Measurements from ENCODE around the gene ZNF740. TPM values are rescaled to one million over a fixed set of nuclear protein-coding genes. Genes with fewer than 3 reads are reported as not detected.

Gene ZNF740, protein sequence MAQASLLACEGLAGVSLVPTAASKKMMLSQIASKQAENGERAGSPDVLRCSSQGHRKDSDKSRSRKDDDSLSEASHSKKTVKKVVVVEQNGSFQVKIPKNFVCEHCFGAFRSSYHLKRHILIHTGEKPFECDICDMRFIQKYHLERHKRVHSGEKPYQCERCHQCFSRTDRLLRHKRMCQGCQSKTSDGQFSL
- 7.0 and 7.6 TPM in 2 replicates for polyA plus RNA-seq (2013)

DNA sequence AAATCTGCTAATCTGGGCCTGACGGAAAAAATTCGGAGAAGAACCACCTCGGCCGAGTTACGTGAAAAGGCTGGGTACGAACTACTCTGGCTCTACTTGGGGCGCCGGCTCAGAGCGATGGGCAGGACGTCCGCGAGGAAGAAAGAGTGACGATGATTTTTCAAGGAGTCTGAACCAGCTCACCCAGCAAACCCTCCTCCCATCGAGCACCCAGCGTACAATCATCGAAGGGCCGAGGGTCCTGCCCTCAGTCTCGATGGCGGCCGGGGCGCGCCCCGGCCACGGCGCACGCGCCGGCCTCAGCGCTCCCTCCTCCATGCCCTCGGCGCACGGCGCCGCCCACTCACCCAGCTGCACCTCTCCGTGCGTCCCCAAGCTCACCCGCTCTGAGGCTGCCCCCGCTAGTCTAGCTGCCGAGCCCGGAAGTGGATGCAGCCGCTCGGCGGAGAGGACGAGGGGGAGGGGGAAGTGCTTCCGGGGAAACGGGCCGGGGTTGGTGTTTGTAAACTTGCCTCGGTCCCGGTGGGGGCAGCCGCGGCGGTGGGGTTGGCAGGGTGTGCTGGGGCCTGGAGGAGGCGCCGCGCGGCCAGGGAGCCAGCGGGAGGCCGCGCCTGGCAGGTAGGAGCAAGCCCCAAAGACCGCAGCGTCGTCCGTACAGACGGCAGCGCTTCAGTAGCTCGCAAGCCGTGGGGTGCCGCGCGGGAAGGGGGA, at the start of gene ZNF740, which contains the start of gene CSAD:
Gene ZNF740, plus strand, starts transcription at position 503 of the 711 bp plus-strand sequence. CDS start 1,262 bp downstream, outside the sequence.
Gene CSAD, minus strand, starts transcription at position 706 of the 711 bp plus-strand sequence. CDS start 7,455 bp downstream, outside the sequence.
- Histone ChIP-seq H3K27ac (ENCODE audit: low read depth, low read length) (peak within 1 kb of the TSS; percentile 99), H3K36me3 (ENCODE audit: control insufficient read depth in 1 of 2, insufficient read depth in 2 of 2, low read length in 2 of 2) (peaks cover 11 to 23% of the 10 kb centered on the region in 2 experiments), H3K27me3 (ENCODE audit: insufficient read depth, low read length) (no peaks in the 10 kb centered on the region), H3K4me3 (ENCODE audit: low read depth, low read length) (peak within 1 kb of the TSS; percentile 98), H3K9me3 (ENCODE audit: insufficient read depth, low read depth, low read length) (peaks cover 7% of the 10 kb centered on the region), H3K14ac (ENCODE audit: low read length) (peak within 1 kb of the TSS; percentile 99), H3K9ac (ENCODE audit: low read length) (peak within 1 kb of the TSS; percentile 97), H2AK5ac (ENCODE audit: low read length) (peak within 1 kb of the TSS; percentile 61), H2BK120ac (ENCODE audit: insufficient read depth, low read length, poor library complexity) (peak within 1 kb of the TSS; percentile 90), H3K4ac (ENCODE audit: low read depth, low read length) (peak within 1 kb of the TSS; percentile 97), H3K23ac (ENCODE audit: low read length) (peak within 1 kb of the TSS; percentile 23), H3K79me1 (ENCODE audit: low read length) (peaks cover 13% of the 10 kb centered on the region), H2AFZ (ENCODE audit: insufficient read depth, low read length, poor library complexity) (peak within 1 kb of the TSS; percentile 97), H4K8ac (ENCODE audit: low read depth, low read length) (peak within 1 kb of the TSS; percentile 99), H4K91ac (ENCODE audit: low read depth, low read length) (peak within 1 kb of the TSS; percentile 98), H3K4me1 (ENCODE audit: control insufficient read depth in 1 of 2, insufficient read depth in 2 of 2, low read length in 2 of 2) (peaks cover 4 to 14% of the 10 kb centered on the region in 2 experiments), H2BK5ac (ENCODE audit: low read depth, low read length, poor library complexity) (peak within 1 kb of the TSS; percentile 96), H3K79me2 (ENCODE audit: control insufficient read depth, insufficient read depth, low read length, poor library complexity) (peaks cover 9% of the 10 kb centered on the region), H3K4me2 (ENCODE audit: low read length) (peak within 1 kb of the TSS; percentile 95), H3K18ac (ENCODE audit: low read length) (peak within 1 kb of the TSS; percentile 99), H4K12ac (ENCODE audit: low read depth, low read length) (peak within 1 kb of the TSS; percentile 100), H2BK12ac (ENCODE audit: low read length) (peak within 1 kb of the TSS; percentile 38)
- WGBS (ENCODE audit: extremely low coverage, insufficient coverage, insufficient read length), result no CpG with 5 or more reads among the region's 70 CpGs
- peak; percentile 91 to 92 for DNase-seq

DNA sequence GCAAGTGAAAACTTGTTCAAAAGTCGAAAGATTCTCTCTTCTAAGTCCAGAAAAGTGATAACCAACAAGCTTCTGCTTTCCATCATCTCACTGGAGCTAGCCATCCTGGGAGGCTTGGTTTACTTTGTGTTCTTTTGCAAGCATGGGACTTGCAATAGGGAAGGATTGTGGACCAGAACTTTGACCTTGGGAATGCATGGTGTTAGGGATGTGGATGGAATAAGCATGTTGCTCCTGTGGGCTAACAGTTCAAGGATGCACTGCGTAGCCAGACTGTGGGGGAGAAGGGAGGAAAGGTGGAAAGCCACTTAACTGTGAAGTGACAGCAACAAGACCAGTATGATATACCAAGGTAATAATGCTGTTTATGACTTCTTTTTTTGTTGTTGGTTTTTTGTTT, 48.7 kb upstream of the ZNF740 start:
- Histone ChIP-seq H3K27ac (ENCODE audit: low read depth, low read length) (no peak overlapping the region), H2BK120ac (ENCODE audit: insufficient read depth, low read length, poor library complexity) (no peak overlapping the region), H3K23ac (ENCODE audit: low read length) (no peak overlapping the region), H2AFZ (ENCODE audit: insufficient read depth, low read length, poor library complexity) (no peak overlapping the region), H2BK12ac (ENCODE audit: low read length) (no peak overlapping the region), H3K36me3 (ENCODE audit: control insufficient read depth in 1 of 2, insufficient read depth in 2 of 2, low read length in 2 of 2) (no peaks in the 10 kb centered on the region), H3K79me2 (ENCODE audit: control insufficient read depth, insufficient read depth, low read length, poor library complexity) (no peaks in the 10 kb centered on the region), H3K4me1 (ENCODE audit: control insufficient read depth in 1 of 2, insufficient read depth in 2 of 2, low read length in 2 of 2) (no peaks in the 10 kb centered on the region), H3K9ac (ENCODE audit: low read length) (no peak overlapping the region), H3K4me2 (ENCODE audit: low read length) (no peak overlapping the region), H3K9me3 (ENCODE audit: insufficient read depth, low read depth, low read length) (peaks cover under 1% of the 10 kb centered on the region), H3K4me3 (ENCODE audit: low read depth, low read length) (peak overlapping the region; percentile 35), H3K14ac (ENCODE audit: low read length) (no peak overlapping the region), H3K4ac (ENCODE audit: low read depth, low read length) (no peak overlapping the region), H4K12ac (ENCODE audit: low read depth, low read length) (no peak overlapping the region), H2AK5ac (ENCODE audit: low read length) (no peak overlapping the region), H4K91ac (ENCODE audit: low read depth, low read length) (no peak overlapping the region), H3K18ac (ENCODE audit: low read length) (no peak overlapping the region), H3K79me1 (ENCODE audit: low read length) (no peaks in the 10 kb centered on the region), H3K27me3 (ENCODE audit: insufficient read depth, low read length) (no peaks in the 10 kb centered on the region), H2BK5ac (ENCODE audit: low read depth, low read length, poor library complexity) (no peak overlapping the region), H4K8ac (ENCODE audit: low read depth, low read length) (no peak overlapping the region)
- DNase-seq, result no peak
- no CpG with 5 or more reads among the region's 2 CpGs for WGBS (ENCODE audit: extremely low coverage, insufficient coverage, insufficient read length)

DNA sequence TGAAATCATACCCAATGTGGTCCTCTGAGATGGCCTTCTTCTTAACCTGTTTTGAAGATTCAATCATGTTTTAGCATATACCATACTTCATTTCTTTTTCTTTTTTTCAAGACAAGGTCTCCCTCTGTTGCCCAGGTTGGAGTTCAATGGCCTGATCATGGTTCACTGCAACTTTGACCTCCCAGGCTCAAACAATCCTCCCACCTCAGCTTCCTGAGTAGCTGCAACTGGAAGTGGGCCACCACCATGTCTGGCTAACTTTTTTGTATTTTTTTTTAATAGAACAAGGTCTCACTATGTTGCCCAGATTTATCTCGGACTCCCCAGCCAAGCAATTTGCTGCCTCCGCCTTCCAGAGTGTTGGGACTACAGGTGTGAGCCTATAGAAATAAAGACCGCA, 46.8 kb upstream of the ZNF740 start:
- Histone ChIP-seq H2AK5ac (ENCODE audit: low read length) (no peak overlapping the region), H3K4ac (ENCODE audit: low read depth, low read length) (no peak overlapping the region), H3K9me3 (ENCODE audit: insufficient read depth, low read depth, low read length) (peaks cover 3% of the 10 kb centered on the region), H3K36me3 (ENCODE audit: control insufficient read depth in 1 of 2, insufficient read depth in 2 of 2, low read length in 2 of 2) (no peaks in the 10 kb centered on the region), H4K8ac (ENCODE audit: low read depth, low read length) (no peak overlapping the region), H3K79me1 (ENCODE audit: low read length) (no peaks in the 10 kb centered on the region), H3K14ac (ENCODE audit: low read length) (no peak overlapping the region), H2BK12ac (ENCODE audit: low read length) (no peak overlapping the region), H3K9ac (ENCODE audit: low read length) (no peak overlapping the region), H3K4me2 (ENCODE audit: low read length) (no peak overlapping the region), H2AFZ (ENCODE audit: insufficient read depth, low read length, poor library complexity) (no peak overlapping the region), H2BK120ac (ENCODE audit: insufficient read depth, low read length, poor library complexity) (no peak overlapping the region), H4K91ac (ENCODE audit: low read depth, low read length) (no peak overlapping the region), H3K27ac (ENCODE audit: low read depth, low read length) (no peak overlapping the region), H3K18ac (ENCODE audit: low read length) (no peak overlapping the region), H3K23ac (ENCODE audit: low read length) (no peak overlapping the region), H3K4me3 (ENCODE audit: low read depth, low read length) (no peak overlapping the region), H3K79me2 (ENCODE audit: control insufficient read depth, insufficient read depth, low read length, poor library complexity) (no peaks in the 10 kb centered on the region), H2BK5ac (ENCODE audit: low read depth, low read length, poor library complexity) (no peak overlapping the region), H3K27me3 (ENCODE audit: insufficient read depth, low read length) (no peaks in the 10 kb centered on the region), H4K12ac (ENCODE audit: low read depth, low read length) (no peak overlapping the region), H3K4me1 (ENCODE audit: control insufficient read depth in 1 of 2, insufficient read depth in 2 of 2, low read length in 2 of 2) (no peaks in the 10 kb centered on the region)
- WGBS (ENCODE audit: extremely low coverage, insufficient coverage, insufficient read length), result no CpG with 5 or more reads among the region's 3 CpGs
- no peak for DNase-seq

DNA sequence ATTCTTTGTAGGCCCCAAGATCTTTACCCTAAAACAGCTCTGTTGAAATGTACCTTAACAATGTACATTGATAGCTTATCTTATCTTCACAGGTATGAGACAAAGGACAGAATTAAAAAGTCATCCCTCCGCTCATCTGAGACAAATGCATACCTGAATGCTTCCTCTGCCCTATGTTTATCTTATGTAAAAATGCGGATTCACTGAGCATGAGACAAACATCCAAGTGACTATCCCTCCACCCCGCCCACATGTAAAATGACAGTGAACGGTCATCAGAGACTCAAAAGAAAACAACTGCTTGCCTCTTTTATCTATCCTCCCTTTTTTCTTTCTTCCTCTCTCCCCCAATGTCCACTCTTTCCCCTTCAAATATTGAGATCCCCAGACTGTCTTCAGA, 37.2 kb upstream of the ZNF740 start:
- Histone ChIP-seq H3K18ac (ENCODE audit: low read length) (no peak overlapping the region), H3K4me1 (ENCODE audit: control insufficient read depth in 1 of 2, insufficient read depth in 2 of 2, low read length in 2 of 2) (no peaks in the 10 kb centered on the region), H4K12ac (ENCODE audit: low read depth, low read length) (no peak overlapping the region), H3K4me2 (ENCODE audit: low read length) (no peak overlapping the region), H2BK120ac (ENCODE audit: insufficient read depth, low read length, poor library complexity) (no peak overlapping the region), H3K14ac (ENCODE audit: low read length) (no peak overlapping the region), H2BK5ac (ENCODE audit: low read depth, low read length, poor library complexity) (no peak overlapping the region), H3K79me1 (ENCODE audit: low read length) (no peaks in the 10 kb centered on the region), H4K8ac (ENCODE audit: low read depth, low read length) (no peak overlapping the region), H4K91ac (ENCODE audit: low read depth, low read length) (no peak overlapping the region), H3K9ac (ENCODE audit: low read length) (no peak overlapping the region), H3K4ac (ENCODE audit: low read depth, low read length) (no peak overlapping the region), H3K79me2 (ENCODE audit: control insufficient read depth, insufficient read depth, low read length, poor library complexity) (no peaks in the 10 kb centered on the region), H3K27ac (ENCODE audit: low read depth, low read length) (no peak overlapping the region), H2AFZ (ENCODE audit: insufficient read depth, low read length, poor library complexity) (no peak overlapping the region), H3K23ac (ENCODE audit: low read length) (no peak overlapping the region), H2BK12ac (ENCODE audit: low read length) (no peak overlapping the region), H3K4me3 (ENCODE audit: low read depth, low read length) (no peak overlapping the region), H3K27me3 (ENCODE audit: insufficient read depth, low read length) (no peaks in the 10 kb centered on the region), H3K9me3 (ENCODE audit: insufficient read depth, low read depth, low read length) (no peaks in the 10 kb centered on the region), H2AK5ac (ENCODE audit: low read length) (no peak overlapping the region), H3K36me3 (ENCODE audit: control insufficient read depth in 1 of 2, insufficient read depth in 2 of 2, low read length in 2 of 2) (no peaks in the 10 kb centered on the region)
- WGBS (ENCODE audit: extremely low coverage, insufficient coverage, insufficient read length), result no CpG with 5 or more reads among the region's 4 CpGs
- peak; percentile 25 to 71 for DNase-seq
